ENCODE data around the gene OR10A6. TPM values are rescaled to one million over a fixed set of nuclear protein-coding genes. Genes with fewer than 3 reads are reported as not detected.

OR10A6 gene
- total and polyA plus RNA-seq, 12 donors, result not detected

DNA sequence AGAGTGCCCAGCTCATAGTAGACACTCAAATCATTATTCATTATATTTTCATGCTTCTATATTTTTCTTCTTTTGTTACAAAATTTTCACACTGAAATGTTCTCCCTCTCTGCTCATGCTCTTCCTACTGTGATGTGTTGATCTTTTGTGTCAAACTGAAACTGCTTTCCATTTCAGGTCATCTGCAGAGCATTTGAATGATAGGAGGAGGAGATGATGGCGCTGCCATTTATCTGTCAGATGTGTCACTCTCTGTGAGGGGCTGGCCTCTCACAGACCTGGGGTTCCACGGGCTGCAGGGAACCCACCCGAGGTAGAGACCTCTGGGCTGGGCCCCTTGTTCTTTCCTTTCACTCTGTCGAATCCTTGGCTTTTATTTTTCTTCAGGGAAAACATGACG lies 41.1 kb downstream of the OR10A6 start:
- no peak for ATAC-seq
- H3K27ac ChIP-seq, result no peak overlapping the region
- TF ChIP-seq, protein P1, sequence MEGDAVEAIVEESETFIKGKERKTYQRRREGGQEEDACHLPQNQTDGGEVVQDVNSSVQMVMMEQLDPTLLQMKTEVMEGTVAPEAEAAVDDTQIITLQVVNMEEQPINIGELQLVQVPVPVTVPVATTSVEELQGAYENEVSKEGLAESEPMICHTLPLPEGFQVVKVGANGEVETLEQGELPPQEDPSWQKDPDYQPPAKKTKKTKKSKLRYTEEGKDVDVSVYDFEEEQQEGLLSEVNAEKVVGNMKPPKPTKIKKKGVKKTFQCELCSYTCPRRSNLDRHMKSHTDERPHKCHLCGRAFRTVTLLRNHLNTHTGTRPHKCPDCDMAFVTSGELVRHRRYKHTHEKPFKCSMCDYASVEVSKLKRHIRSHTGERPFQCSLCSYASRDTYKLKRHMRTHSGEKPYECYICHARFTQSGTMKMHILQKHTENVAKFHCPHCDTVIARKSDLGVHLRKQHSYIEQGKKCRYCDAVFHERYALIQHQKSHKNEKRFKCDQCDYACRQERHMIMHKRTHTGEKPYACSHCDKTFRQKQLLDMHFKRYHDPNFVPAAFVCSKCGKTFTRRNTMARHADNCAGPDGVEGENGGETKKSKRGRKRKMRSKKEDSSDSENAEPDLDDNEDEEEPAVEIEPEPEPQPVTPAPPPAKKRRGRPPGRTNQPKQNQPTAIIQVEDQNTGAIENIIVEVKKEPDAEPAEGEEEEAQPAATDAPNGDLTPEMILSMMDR (IDR thresholded peaks at IDR 0.05), result no peak
- 53 to 67% methylated on average over 5 of the region's 5 CpGs for WGBS, 2 donors
- no peak overlapping the region for H3K4me3 ChIP-seq
- peaks cover 0 to 21% (median 0%) of the 10 kb centered on the region in 9 donors for H3K4me1 ChIP-seq
- no peaks in the 10 kb centered on the region for H3K9me3 ChIP-seq
- DNase-seq, result no peak
- peaks cover 0 to 8% (median 0%) of the 10 kb centered on the region in 7 donors for H3K27me3 ChIP-seq
- intact Hi-C loops (cut with DNase I), result loop anchor here (5.0 to 10.0 kb wide), 6 partner anchors 92 to 215 kb away; partner anchors contain the start of gene EIF3F (in 4 of the 10)
- H3K36me3 ChIP-seq, result no peaks in the 10 kb centered on the region

DNA sequence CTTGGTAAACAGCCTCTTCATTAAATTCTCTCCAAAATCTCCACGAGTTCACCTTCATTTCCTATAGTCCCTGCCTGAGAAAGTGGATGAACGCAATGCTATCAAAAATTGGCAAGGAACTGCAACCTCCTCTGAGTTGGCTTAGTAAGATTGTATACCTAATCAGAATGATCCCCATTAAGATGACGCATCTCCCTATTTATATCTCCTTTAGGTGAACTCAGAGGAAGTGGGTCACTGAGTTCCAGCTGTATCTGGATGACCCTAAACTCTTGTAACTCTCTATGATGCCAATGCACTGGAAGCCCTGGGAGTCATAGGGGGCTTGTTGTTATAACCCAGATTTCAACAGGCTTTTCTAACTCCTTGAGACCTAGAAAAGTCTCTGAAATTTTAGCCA lies 48.2 kb downstream of the OR10A6 start:
- H3K36me3 ChIP-seq, result no peaks in the 10 kb centered on the region
- TF ChIP-seq, protein P1 (IDR thresholded peaks at IDR 0.05), result no peak
- no peaks in the 10 kb centered on the region for H3K4me1 ChIP-seq
- H3K27ac ChIP-seq, result no peak overlapping the region
- DNase-seq (no peak), ATAC-seq (no peak)
- 53 to 55% methylated on average over 3 of the region's 3 CpGs for WGBS, 2 donors
- intact Hi-C loops (cut with DNase I), result no loop called here
- H3K4me3 ChIP-seq, result no peak overlapping the region
- H3K9me3 ChIP-seq, result no peaks in the 10 kb centered on the region
- H3K27me3 ChIP-seq, result peaks cover 0 to 12% (median 3%) of the 10 kb centered on the region in 7 donors

Other genes starting within 250 kb of the OR10A6 start
- not detected for gene OVCH2, start 224.8 kb downstream of the OR10A6 start, total RNA-seq
- gene OVCH2, start 224.8 kb downstream of the OR10A6 start, polyA plus RNA-seq, result not detected
- not detected for gene OR5P2, start 134.3 kb downstream of the OR10A6 start, total RNA-seq
- gene OR5P2, start 134.3 kb downstream of the OR10A6 start, polyA plus RNA-seq, result not detected
- gene OR5P3, start 100.4 kb downstream of the OR10A6 start, total RNA-seq, result not detected
- gene OR5P3, start 100.4 kb downstream of the OR10A6 start, polyA plus RNA-seq, result not detected
- not detected for gene OR10A3, start 10.4 kb upstream of the OR10A6 start, total RNA-seq
- not detected for gene OR10A3, start 10.4 kb upstream of the OR10A6 start, polyA plus RNA-seq
- not detected for gene NLRP10, start 34.2 kb upstream of the OR10A6 start, total RNA-seq
- gene NLRP10, start 34.2 kb upstream of the OR10A6 start, polyA plus RNA-seq, result not detected
- gene EIF3F, start 56.1 kb upstream of the OR10A6 start, total RNA-seq, result 100 to 1,000 TPM; 142 to 176 (median 157) TPM
- gene EIF3F, start 56.1 kb upstream of the OR10A6 start, polyA plus RNA-seq, result 100 to 1,000 TPM in 1 of 2 donors, 10 to 100 TPM in 1; 63.2 to 386 TPM
- 10 to 100 TPM; 11.6 to 28.2 (median 20.2) TPM for gene TUB, start 149.9 kb upstream of the OR10A6 start, total RNA-seq
- 1 to 10 TPM; 2.4 to 3.7 TPM for gene TUB, start 149.9 kb upstream of the OR10A6 start, polyA plus RNA-seq
- gene RIC3, start 237.8 kb upstream of the OR10A6 start, total RNA-seq, result 10 to 100 TPM; 10.6 to 16.5 (median 12.5) TPM
- gene RIC3, start 237.8 kb upstream of the OR10A6 start, polyA plus RNA-seq, result 10 to 100 TPM in 1 of 2 donors, 1 to 10 TPM in 1; 4.7 to 17.0 TPM

Measured in heart right ventricle (tissue), 16 donors.